Measurements from ENCODE around the gene CDK15.

DNA sequence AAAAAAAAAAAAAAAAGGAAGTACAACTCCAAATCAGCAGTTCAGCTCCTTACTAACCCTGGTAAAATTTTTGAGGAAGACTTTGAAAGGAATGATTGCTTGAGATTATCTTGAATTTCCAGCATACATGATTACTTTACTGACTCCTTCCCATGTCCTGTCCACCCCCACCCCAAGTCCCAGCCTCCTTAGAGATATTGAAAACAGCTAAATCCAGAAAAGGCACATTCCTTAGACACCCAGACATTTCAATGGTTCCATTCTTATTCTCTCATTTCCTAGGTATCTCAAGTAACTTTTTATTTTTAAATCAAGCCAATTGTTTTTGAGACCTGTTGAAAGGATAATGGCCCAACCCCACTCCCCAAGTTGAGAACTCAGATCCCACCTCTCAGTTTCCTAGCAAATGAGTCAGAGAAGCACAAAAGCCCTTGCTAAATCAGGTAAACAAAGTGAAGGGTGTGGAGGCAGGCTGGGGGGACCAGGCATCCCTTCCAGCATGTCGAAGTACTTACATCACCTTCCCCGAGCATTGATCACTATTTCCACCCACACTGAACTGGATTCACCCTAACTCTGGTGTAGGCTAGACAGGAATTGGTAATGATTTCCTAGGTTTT lies 131.9 kb downstream of the CDK15 start:
- TF ChIP-seq, protein P1, sequence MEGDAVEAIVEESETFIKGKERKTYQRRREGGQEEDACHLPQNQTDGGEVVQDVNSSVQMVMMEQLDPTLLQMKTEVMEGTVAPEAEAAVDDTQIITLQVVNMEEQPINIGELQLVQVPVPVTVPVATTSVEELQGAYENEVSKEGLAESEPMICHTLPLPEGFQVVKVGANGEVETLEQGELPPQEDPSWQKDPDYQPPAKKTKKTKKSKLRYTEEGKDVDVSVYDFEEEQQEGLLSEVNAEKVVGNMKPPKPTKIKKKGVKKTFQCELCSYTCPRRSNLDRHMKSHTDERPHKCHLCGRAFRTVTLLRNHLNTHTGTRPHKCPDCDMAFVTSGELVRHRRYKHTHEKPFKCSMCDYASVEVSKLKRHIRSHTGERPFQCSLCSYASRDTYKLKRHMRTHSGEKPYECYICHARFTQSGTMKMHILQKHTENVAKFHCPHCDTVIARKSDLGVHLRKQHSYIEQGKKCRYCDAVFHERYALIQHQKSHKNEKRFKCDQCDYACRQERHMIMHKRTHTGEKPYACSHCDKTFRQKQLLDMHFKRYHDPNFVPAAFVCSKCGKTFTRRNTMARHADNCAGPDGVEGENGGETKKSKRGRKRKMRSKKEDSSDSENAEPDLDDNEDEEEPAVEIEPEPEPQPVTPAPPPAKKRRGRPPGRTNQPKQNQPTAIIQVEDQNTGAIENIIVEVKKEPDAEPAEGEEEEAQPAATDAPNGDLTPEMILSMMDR (IDR thresholded peaks at IDR 0.05), result no peak
- TF ChIP-seq POLR2AphosphoS5 (IDR thresholded peaks at IDR 0.05; ENCODE audit: low read depth, low read length) (no peak), SIN3A (IDR thresholded peaks at IDR 0.05; ENCODE audit: borderline replicate concordance, insufficient read depth, low read depth, low read length) (no peak), TCF7L2 (IDR thresholded peaks at IDR 0.05; ENCODE audit: low read depth, low read length) (no peak)
- TF ChIP-seq, protein P2, sequence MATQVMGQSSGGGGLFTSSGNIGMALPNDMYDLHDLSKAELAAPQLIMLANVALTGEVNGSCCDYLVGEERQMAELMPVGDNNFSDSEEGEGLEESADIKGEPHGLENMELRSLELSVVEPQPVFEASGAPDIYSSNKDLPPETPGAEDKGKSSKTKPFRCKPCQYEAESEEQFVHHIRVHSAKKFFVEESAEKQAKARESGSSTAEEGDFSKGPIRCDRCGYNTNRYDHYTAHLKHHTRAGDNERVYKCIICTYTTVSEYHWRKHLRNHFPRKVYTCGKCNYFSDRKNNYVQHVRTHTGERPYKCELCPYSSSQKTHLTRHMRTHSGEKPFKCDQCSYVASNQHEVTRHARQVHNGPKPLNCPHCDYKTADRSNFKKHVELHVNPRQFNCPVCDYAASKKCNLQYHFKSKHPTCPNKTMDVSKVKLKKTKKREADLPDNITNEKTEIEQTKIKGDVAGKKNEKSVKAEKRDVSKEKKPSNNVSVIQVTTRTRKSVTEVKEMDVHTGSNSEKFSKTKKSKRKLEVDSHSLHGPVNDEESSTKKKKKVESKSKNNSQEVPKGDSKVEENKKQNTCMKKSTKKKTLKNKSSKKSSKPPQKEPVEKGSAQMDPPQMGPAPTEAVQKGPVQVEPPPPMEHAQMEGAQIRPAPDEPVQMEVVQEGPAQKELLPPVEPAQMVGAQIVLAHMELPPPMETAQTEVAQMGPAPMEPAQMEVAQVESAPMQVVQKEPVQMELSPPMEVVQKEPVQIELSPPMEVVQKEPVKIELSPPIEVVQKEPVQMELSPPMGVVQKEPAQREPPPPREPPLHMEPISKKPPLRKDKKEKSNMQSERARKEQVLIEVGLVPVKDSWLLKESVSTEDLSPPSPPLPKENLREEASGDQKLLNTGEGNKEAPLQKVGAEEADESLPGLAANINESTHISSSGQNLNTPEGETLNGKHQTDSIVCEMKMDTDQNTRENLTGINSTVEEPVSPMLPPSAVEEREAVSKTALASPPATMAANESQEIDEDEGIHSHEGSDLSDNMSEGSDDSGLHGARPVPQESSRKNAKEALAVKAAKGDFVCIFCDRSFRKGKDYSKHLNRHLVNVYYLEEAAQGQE (IDR thresholded peaks at IDR 0.05; ENCODE audit: insufficient read depth in 1 of 2, low read depth in 2 of 2, low read length in 1 of 2), result no peak

All from Panc1 (cell line).